ENCODE data around the gene PSIP1. TPM values are rescaled to one million over a fixed set of nuclear protein-coding genes. Genes with fewer than 3 reads are reported as not detected.

PSIP1 gene
- total RNA-seq, 1 donor: 38.4 TPM

DNA sequence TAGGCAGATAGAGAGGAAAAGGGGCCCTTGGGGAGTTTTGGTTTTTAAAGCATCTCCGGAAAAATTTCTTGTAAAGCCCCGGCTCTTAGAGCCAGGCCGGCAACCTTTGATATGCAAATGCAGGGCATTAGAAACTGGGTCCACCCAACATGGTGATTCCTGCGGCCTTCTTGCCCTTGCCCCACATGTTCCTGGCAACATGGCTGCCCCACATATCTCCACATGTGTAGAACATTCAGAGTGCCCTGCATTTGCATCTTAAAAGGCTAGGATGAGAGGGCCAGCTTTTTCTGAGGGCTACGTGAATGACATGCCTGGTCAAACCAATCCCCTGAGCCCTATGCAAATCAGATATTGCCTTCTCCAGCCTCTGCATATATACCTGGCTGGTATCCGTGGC, 93.1 kb downstream of the PSIP1 start:
- DNase-seq (ENCODE audit: low read depth): no peak
- TF ChIP-seq, protein P1, sequence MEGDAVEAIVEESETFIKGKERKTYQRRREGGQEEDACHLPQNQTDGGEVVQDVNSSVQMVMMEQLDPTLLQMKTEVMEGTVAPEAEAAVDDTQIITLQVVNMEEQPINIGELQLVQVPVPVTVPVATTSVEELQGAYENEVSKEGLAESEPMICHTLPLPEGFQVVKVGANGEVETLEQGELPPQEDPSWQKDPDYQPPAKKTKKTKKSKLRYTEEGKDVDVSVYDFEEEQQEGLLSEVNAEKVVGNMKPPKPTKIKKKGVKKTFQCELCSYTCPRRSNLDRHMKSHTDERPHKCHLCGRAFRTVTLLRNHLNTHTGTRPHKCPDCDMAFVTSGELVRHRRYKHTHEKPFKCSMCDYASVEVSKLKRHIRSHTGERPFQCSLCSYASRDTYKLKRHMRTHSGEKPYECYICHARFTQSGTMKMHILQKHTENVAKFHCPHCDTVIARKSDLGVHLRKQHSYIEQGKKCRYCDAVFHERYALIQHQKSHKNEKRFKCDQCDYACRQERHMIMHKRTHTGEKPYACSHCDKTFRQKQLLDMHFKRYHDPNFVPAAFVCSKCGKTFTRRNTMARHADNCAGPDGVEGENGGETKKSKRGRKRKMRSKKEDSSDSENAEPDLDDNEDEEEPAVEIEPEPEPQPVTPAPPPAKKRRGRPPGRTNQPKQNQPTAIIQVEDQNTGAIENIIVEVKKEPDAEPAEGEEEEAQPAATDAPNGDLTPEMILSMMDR (IDR thresholded peaks at IDR 0.05; ENCODE audit: insufficient read depth, low read depth, low read length): no peak
- no peak overlapping the region for H3K4me3 ChIP-seq (ENCODE audit: low read depth, low read length)

DNA sequence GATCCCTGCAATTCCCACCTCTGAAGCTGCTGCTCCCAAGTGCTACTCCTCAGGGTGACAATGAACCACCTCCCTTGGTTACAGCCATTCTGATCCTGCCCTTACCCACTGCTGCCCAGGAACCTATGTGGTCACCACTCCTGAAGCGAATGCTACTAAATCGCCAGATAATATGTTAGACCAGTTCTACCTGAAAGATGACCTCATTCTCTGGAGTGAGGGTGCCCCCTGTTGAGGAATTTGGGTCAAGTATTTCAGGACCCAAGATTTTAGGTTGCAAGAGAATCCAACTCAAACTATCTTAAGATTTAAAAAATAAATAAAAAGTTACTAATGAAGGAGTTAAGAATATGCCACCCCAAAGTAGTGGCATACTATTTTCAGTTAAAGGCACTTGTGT, 93.9 kb downstream of the PSIP1 start:
- TF ChIP-seq, protein P1 (IDR thresholded peaks at IDR 0.05; ENCODE audit: insufficient read depth, low read depth, low read length): peak; percentile 63
- peak; percentile 74 for DNase-seq (ENCODE audit: low read depth)
- no peak overlapping the region for H3K4me3 ChIP-seq (ENCODE audit: low read depth, low read length)

Small RNA genes within 50 kb of the gene (small RNA-seq; reads per million reads assigned to genes)
- not detected for gene AL513423.1
- gene RN7SL98P: not detected
- gene RNU6-246P: not detected
- gene RNU6-319P: not detected

Other genes starting within 250 kb of the PSIP1 start
- gene TTC39B, start 203.8 kb downstream of the PSIP1 start, total RNA-seq: 13.5 and 16.0 TPM in 2 replicates
- gene SNAPC3, start 88.1 kb downstream of the PSIP1 start, total RNA-seq: 40.9 and 59.6 TPM in 2 replicates
- 2.2 and 2.3 TPM in 2 replicates for gene CCDC171, start 42.1 kb upstream of the PSIP1 start, total RNA-seq

Measured in fibroblast of villous mesenchyme (primary cell).